Measurements from ENCODE around the gene APP.
"Not testable (repeated sequence)": the region's sequence is repeated elsewhere in the genome, so short reads cannot be mapped to it uniquely, and the experiment has no call there.

APP gene

DNA sequence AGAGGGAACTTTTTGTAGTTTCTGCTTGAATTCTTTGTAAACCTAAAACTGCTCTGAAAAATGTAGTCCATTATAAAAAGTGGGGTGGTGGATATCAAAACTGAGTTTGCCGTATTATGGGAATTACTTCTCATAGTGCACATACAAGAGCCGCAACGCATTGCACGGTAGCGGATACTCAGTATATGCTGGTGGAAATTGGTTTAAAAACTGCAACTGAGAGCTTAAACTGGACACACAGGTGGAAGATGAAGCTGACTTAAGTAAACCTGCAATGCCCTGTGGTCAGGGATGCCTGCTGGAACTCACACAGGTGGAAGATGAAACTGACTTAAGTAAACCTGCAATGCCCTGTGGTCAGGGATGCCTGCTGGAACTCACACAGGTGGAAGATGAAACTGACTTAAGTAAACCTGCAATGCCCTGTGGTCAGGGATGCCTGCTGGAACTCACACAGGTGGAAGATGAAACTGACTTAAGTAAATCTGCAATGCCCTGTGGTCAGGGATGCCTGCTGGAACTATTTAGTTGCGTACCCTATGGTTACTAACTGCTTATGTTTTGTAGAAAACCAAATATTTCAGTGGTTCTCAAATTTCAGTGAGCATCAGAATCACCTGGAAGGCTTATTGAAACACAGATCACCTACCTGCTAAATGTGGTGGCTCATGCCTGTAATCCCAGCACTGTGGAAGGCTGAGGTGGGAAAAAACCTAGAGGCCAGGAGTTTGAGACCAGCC lies 147.8 kb downstream of the APP start:
- not testable (repeated sequence) for DNase-seq (ENCODE audit: low read depth in 2 of 2)

GRCh38 chr21:26020510-26020909 lies 150.1 kb downstream of the APP start:
- DNase-seq (ENCODE audit: low read depth in 2 of 2): no peak

- DNase-seq (ENCODE audit: low read depth in 2 of 2): no peak
Observed at GRCh38 chr21:26020081-26020480, 150.5 kb downstream of the APP start.

- no peak for DNase-seq (ENCODE audit: low read depth in 2 of 2)
Observed at GRCh38 chr21:26019236-26019635, 151.3 kb downstream of the APP start.

DNA sequence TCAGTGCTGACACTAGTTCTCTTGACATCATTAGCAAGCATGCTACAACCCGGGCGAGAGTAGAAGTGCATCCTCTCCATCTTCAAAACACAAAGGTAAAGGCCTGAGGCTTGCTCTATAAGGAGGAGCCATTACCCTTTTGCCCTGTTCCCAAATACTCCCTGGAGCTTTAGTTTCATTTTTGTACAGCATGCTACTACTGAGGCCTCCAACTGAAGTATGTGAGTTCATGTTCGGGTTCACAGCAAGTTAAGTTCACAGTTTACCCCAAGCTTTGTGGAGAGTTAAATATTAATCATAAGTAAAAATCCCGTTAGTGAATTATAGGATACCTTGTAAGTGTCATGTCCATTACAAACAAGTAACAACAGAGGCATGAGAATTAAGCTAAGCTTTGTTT lies 156.6 kb downstream of the APP start:
- DNase-seq (ENCODE audit: low read depth in 2 of 2): no peak

- not testable (repeated sequence) for DNase-seq (ENCODE audit: low read depth in 2 of 2)
Observed at GRCh38 chr21:26012482-26012881, 158.1 kb downstream of the APP start.

- DNase-seq (ENCODE audit: low read depth in 2 of 2): no peak
Observed at GRCh38 chr21:26011292-26011940, 159.2 kb downstream of the APP start.

GRCh38 chr21:26007951-26008498 lies 162.5 kb downstream of the APP start:
- DNase-seq (ENCODE audit: low read depth in 2 of 2): no peak

GRCh38 chr21:26005464-26005863 lies 165.1 kb downstream of the APP start:
- DNase-seq (ENCODE audit: low read depth in 2 of 2): no peak

DNA sequence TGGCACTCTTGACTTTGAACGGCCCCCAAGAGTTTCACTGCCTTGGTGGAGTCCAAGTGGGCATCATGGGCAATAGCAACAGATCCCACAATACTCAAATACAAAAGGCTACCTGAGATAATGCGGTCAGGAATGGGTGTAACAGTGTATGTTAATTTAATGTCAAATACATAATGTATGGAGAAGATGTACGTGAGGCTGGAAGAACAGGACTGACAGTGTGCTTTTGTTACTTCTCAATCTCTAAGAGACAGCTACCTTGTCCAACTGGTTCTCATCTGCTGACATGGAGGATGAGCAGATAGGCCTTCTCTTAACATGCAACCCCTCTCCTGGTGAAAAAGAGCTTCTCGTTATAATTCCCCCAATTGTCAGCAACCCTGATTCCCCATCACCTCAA lies 167.2 kb downstream of the APP start:
- no peak for DNase-seq (ENCODE audit: low read depth in 2 of 2)

DNA sequence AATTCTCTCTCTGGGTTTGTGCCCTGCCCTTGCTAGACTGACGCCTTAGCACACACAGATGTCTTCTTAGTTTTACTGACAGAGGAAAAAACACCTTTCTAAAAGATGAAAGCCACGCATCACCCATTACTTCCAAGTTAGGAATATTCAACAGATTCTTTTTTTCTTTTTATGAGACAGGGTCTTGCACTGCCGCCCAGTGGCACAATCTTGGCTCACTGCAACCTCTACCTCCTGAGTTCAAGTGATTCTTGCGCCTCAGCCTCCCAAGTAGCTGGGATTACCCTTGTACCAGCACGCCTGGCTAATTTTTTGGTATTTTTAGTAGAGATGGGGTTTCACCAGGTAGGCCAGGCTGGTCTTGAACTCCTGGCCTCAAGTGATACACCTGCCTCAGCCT lies 169.2 kb downstream of the APP start:
- no peak for DNase-seq (ENCODE audit: low read depth in 2 of 2)

GRCh38 chr21:25999921-26000582 lies 170.5 kb downstream of the APP start:
- no peak for DNase-seq (ENCODE audit: low read depth in 2 of 2)

- DNase-seq (ENCODE audit: low read depth in 2 of 2): no peak
Observed at GRCh38 chr21:25997788-25998611, 172.6 kb downstream of the APP start.

GRCh38 chr21:25995278-25995677 lies 175.3 kb downstream of the APP start:
- no peak for DNase-seq (ENCODE audit: low read depth in 2 of 2)

DNA sequence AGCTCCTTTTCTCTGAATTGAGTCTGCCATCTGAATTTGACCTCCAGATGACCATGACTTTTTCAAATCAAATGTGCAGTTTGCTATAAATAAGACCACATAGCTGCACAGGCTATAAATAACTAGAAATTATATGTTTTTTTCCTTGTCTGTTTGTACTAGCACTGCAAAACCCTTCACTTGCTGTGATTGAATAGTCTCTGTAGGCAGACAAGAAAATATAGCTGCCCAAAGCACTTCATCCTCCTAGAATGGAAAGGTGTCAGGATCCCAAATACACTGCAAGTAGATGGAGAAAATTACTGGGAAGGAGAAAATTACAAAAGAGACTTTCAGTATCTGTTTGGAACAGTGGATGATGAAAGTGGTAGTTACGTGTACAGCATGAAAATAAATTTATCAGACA lies 175.8 kb downstream of the APP start:
- no peak for DNase-seq (ENCODE audit: low read depth in 2 of 2)

GRCh38 chr21:25988738-25989137 lies 181.8 kb downstream of the APP start:
- no peak for DNase-seq (ENCODE audit: low read depth in 2 of 2)

- DNase-seq (ENCODE audit: low read depth in 2 of 2): no peak
Observed at GRCh38 chr21:25987531-25987930, 183.0 kb downstream of the APP start.

DNA sequence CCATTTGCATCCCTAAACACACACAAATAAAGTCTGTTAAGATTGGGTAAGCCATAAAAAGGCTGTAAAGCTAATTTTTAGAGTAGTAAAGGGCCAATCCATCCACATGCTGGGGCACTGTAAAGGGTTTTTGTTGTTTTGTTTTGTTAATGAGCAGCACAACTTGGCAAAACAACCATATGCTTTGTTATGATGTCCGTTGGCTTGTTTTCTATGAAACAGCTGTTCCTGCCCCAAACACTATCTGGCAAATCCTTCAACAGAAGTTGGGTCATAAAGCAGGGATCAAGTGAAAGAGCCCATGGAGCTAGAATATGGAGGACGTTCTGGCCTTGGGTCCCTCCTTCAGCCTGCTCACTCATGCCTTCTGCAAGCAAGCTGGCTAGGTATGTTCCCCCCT lies 183.6 kb downstream of the APP start:
- no peak for DNase-seq (ENCODE audit: low read depth in 2 of 2)

DNA sequence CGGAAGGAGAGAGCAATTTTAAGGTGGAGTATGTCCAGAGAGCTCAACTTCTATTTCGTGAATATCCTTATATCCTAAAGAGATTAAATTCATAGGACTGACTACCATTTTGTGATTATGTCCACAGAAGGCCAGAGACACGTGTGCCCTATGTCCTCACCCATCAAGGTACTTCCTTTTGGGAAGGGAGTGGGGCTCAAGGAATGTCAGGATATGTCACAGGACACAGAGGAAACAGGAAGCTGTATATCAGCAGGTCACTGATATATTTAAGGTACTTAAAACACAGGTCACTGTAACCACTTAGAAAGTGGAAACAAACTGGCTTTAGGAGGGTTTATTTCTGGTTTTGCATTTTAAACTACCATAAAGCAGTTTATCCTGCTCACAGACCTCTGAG lies 184.6 kb downstream of the APP start:
- DNase-seq (ENCODE audit: low read depth in 2 of 2): no peak

DNA sequence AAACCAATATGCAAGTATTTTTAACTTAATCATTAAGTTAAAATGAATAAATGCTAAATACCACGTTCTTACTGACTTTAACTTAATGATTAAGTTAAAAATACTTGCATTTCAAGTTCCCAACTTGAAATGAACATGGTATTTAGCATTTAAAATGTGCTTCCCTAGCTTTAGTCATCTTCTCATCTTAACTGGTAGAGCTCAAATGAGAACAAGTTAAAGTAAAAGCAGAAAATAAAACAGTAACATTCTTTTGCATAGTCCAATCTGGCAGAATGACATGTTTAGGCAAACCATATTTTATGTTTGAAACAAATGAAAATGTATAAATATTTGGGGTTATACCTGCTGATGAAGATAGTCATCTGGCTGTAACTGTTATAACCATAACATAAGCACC lies 186.0 kb downstream of the APP start:
- DNase-seq (ENCODE audit: low read depth in 2 of 2): no peak

DNA sequence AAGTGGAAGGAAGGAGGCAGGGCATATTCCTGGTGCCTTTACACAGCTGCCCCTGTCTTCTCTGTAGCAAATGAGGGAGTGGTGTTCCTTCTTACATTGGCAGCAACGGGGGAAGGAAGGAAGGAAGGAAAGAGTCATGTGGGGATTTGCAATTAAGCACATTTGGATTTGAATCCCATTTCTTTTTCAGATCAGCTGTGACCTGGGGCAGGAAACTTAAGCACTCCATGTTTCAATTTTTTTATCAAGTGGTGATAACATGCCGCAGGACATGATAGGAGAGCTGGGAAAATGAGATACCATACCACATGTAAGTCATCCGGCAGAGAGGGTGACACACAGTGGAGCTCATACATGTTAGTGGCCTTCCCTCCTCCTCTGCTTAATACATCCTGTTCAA lies 186.8 kb downstream of the APP start:
- DNase-seq (ENCODE audit: low read depth in 2 of 2): no peak

DNA sequence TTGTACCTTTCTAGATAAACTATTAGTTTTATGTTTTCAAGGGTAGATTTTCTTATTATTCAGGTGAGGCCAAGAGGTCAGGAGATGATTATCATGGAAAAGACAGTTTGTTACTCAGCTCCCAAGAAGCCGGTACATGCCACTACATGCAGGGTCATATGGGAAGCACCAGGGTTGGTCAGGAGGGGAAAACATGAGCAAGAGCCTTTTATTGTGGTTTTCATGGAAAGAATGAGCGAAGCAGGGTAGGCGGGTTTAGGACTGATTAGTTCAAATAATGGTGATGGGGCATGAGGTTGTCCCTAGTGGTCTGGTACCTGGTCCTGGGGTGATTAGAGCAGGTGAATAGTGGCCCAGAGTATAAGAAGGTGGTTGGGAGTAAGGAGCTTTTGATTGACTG lies 189.9 kb downstream of the APP start:
- no peak for DNase-seq (ENCODE audit: low read depth in 2 of 2)

Measured in stimulated activated CD8-positive, alpha-beta memory T cell treated with anti-CD3 and anti-CD28 coated beads, Interleukin-15, amount 100 ng/mL, for 4 hours (primary cell).